ENCODE data around the gene TDRD12.

DNA sequence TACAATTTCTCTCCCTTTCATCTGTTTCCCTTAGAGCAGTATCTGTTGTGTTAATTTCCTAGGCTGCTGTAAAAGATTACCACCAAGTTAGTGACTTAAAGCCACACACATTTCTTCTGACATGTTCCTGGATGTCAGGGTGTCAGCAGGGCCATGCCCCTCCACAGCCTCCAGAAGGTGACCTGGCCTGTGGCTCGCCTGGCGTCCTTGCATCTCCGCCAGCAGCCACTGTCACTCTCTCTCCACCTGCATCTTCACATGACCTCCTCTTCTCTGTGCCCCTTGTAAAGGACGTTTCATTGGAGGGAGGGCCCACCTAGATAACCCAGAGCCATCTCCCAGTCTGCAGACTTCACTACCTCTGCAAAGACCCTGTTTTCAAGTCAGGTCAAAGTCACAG is 88.7 kb downstream of the TDRD12 start:
- TF ChIP-seq, protein P1, sequence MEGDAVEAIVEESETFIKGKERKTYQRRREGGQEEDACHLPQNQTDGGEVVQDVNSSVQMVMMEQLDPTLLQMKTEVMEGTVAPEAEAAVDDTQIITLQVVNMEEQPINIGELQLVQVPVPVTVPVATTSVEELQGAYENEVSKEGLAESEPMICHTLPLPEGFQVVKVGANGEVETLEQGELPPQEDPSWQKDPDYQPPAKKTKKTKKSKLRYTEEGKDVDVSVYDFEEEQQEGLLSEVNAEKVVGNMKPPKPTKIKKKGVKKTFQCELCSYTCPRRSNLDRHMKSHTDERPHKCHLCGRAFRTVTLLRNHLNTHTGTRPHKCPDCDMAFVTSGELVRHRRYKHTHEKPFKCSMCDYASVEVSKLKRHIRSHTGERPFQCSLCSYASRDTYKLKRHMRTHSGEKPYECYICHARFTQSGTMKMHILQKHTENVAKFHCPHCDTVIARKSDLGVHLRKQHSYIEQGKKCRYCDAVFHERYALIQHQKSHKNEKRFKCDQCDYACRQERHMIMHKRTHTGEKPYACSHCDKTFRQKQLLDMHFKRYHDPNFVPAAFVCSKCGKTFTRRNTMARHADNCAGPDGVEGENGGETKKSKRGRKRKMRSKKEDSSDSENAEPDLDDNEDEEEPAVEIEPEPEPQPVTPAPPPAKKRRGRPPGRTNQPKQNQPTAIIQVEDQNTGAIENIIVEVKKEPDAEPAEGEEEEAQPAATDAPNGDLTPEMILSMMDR (IDR thresholded peaks at IDR 0.05) = no peak
- no peak for TF ChIP-seq EZH2 (IDR thresholded peaks at IDR 0.05)
